Measurements from ENCODE around the gene R3HDM1.

DNA sequence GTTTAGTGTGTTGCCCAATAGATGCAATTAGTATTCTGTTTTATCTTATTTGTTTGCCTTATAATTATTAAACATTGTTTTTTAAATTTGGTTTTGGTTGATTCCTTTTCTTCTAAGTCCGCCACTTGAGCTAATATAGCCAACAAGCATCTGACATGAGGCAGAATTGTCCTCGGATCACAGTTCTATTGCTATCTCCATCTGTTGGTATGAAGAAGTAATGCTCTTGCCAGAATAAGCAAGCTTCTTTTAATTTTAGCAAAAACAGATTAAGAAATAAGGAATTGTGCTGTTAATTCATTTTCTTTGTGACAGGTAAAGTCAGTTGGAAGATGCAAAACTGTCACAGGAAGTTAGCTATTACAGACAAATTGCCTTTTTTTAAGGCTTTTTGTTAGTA is 54.3 kb downstream of the R3HDM1 start:
- TF ChIP-seq YY1 (IDR thresholded peaks at IDR 0.05; ENCODE audit: insufficient read depth, insufficient read length) (no peak), ZNF274 (IDR thresholded peaks at IDR 0.05; ENCODE audit: low read depth, low read length) (no peak)

Data from NT2/D1 (cell line).